GM15510 (cell line): Measurements from ENCODE around the gene USP6NL.

Source experiments
- POLR2A ChIP-seq: IDR thresholded peaks from 3 replicates; pipeline ENCODE4 v1.6.1; 2011; ENCODE audit warnings: borderline replicate concordance; ENCODE audit not compliant: insufficient read length; ENCODE audit errors: extremely low read depth

Gene USP6NL

DNA sequence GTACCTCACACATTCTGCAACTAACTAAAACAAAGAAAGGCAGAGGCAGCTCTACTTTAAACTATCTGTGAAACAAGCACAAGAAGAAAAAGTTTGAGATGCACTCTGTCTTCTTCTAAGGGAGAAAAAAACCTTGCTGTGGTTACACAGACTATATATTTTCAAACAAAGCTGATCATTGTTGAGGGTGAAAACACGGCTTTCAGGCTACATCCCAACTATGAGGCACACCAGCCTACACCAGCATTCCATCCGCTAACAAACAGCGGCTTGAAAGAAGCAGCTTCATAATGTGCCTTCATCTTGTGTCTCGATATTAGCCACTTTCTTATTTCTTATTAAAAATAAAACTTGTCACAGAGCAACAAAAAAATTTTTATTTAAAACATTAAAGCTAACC is 79.1 kb downstream of the USP6NL start:
- no peak for TF ChIP-seq POLR2A

GRCh38 chr10:11530806-11531205 is 80.6 kb downstream of the USP6NL start:
- no peak for TF ChIP-seq POLR2A

GRCh38 chr10:11529276-11529903 is 82.1 kb downstream of the USP6NL start:
- no peak for TF ChIP-seq POLR2A

- no peak for TF ChIP-seq POLR2A
Measured at GRCh38 chr10:11528286-11528685, 83.2 kb downstream of the USP6NL start.

DNA sequence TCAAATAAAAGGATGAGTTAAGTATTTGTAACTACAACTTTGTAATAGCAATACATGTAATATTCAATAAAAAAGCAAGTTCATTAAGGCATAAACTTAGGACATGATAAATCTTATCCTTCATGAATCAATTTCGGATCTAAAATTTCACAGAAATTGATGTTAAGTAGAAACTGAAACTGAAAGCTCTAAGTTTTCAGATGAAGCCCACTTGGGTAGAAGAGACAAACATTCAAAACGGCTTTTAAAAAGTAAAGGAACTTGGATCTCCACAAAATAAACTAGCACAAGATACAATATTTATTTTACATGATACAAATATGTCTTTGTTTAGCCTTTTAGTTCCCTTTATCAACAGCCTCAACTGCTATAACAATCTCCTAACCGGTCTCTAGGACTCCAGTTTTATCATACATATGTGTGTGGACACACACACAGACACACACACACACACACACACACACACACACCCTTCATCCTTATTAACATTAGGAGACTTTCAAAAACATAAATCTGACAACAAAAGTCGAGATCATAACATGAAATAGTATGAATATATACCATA is 83.7 kb downstream of the USP6NL start:
- no peak for TF ChIP-seq POLR2A

GRCh38 chr10:11527068-11527467 is 84.4 kb downstream of the USP6NL start:
- no peak for TF ChIP-seq POLR2A

DNA sequence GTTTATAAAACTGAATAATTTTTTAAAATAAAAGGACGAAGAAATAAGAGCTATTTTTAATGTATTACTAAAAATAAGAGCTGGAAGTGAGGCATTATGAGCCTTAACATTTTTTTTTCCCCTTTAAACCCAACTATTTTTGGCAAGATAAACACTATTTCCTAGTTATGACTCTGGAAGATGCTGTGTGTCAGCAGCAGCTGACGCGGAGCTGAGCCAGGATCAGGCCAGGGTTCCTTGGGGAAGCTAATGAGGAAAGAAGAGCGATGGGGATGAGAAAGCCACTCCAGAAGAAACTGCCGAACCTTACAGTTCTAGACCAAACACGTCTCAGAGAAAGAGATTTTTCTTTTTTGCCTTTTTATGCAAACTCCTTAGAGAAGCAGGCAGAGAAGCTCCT is 85.9 kb downstream of the USP6NL start:
- no peak for TF ChIP-seq POLR2A

DNA sequence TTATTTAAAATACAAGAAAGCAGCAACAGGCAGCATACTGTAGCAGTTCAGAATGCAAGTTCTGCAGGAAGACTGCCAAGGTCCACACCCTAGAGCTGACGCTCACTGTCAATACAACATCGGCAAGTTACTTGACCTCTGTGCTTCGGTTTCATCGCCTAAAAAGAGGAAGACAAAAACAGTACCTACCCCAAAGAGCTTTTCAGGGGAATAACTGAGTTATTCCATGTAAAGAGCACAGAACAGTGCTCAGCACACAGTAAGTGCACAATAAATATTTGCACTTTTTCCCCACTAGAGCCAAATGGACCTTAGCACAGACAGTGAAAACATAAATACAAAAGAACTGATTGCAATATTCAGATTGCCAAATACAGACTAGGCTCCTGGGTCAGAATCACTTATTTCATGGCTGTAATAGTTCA is 88.6 kb downstream of the USP6NL start:
- TF ChIP-seq POLR2A: no peak

GRCh38 chr10:11521860-11522259 is 89.6 kb downstream of the USP6NL start:
- TF ChIP-seq POLR2A: no peak

GRCh38 chr10:11520892-11521291 is 90.6 kb downstream of the USP6NL start:
- TF ChIP-seq POLR2A: no peak

GRCh38 chr10:11517150-11517549 is 94.3 kb downstream of the USP6NL start:
- TF ChIP-seq POLR2A: no peak

DNA sequence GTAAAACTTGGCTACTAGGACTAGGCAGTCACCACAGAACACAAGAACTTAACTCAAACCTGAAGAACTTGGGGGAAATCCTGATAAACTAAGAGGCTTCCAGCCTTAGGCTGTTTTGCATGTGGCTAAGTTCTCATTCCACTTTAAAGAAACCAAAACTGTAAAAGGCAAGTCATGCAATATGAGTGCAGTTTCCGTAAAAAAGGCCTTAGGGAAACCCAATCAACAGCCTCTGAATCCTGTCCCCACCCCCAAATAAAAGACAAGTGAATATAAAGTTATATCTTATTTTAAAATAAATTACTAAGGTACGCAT is 95.1 kb downstream of the USP6NL start:
- TF ChIP-seq POLR2A: no peak

DNA sequence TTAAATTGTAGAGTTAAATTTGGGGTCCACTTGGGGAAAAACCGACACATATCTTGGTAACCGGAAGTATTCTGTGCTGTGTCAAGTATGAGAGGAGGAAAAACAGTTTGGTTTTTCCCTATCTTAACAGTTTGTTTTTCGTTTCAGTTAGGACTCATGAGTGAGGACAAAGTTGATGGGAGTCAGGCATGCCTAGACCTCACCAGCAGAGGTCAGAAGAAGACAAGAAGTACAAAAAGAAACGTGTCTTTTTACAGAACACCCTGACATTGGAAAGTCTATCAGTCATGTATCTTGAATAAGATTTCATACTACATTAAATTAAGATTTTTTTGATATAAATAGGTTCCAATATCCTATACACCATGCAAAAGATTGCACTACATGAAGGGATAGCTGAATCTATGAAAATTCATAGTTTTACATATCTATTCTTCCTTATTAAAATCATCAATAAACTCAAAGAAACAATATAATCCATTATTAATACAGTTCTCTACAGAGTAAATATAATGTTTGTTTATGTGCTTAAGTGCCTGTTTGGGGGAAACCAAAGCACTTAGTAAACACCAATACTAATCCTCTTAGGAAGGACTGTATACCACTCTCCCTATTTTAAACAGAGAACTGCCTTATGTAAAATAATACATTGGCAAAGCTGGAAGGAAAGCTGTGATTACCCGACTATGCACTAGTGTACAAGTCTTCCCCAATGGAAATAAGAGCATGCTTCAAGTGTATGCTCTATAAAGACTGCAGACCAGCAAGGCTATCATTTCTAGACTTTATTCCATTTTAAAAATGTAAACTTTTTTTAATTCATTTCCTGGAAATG is 95.6 kb downstream of the USP6NL start:
- no peak for TF ChIP-seq POLR2A

DNA sequence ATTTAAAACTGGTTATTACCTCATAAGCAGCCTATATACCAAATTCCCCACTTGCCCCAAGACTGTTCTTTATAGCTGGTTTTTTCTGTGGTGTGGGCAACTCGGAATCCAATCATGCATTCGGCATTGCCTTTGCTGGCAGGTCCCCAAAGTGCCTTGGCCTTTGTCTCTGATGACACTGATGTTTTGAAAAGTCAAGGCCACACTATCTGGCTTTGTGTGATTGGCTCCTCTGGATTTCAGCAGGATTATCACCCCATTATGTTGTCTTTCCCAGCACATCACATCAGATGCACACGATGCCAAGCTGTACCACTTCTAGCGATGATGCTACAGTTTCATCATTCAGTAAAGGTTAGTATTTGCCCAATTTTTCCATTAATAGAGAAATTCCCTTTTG is 97.7 kb downstream of the USP6NL start:
- no peak for TF ChIP-seq POLR2A

- TF ChIP-seq POLR2A: no peak
Measured at GRCh38 chr10:11512596-11512995, 98.9 kb downstream of the USP6NL start.

GRCh38 chr10:11511321-11511720 is 100.1 kb downstream of the USP6NL start:
- no peak for TF ChIP-seq POLR2A
